A549 (cell line): ENCODE results near the gene SH2D1B. TPM values are rescaled to one million over a fixed set of nuclear protein-coding genes. Genes with fewer than 3 reads are reported as not detected.
A peak's percentile ranks its signal among the peaks of the same experiment; 100 is the strongest.

Source experiments
- ATAC-seq, 2 experiments: fragments of 200-7000 bp in 1 of 2; fragments of >200 bp in 1 of 2; cut with Nextera tagmentation in 1 of 2; cut with Tn5 transposase in 1 of 2; 3 replicates each; pipeline versions ENCODE4 v1.8.0 to v1.9.1; 2018 to 2020; ENCODE audit warnings: mild to moderate bottlenecking in 1 of 2, moderate library complexity in 1 of 2
- CTCF ChIA-PET: fragments of 300-600 bp; sonication (Branson Sonifier 250); formaldehyde crosslinking; extraction: SDS; loops from one replicate; lab custom pipeline; 2021; ENCODE audit warnings: antibody characterized with exemption, inconsistent platforms; lab: Yijun Ruan, JAX
- POLR2A ChIA-PET: fragments of 350-600 bp; formaldehyde crosslinking; extraction: SDS; loops from one replicate; lab custom pipeline; 2021; ENCODE audit warnings: antibody characterized with exemption, inconsistent platforms; lab: Yijun Ruan, JAX
- DNase-seq, 2 experiments: peaks; one replicate each; pipeline versions ENCODE4 v3.0.0 to v3.0.0-alpha.2; 2011 to 2016; ENCODE audit warnings: low read depth in 1 of 2, low spot score in 1 of 2
- FAIRE-seq: peaks from 2 replicates; lab custom pipeline; 2011; peaks lifted over from hg19 to GRCh38; lab: Jason Lieb, UNC
- H3K27ac ChIP-seq, 2 experiments: fragments of >200 bp; sonication (Bioruptor Twin); formaldehyde crosslinking; 3 replicates each; pipeline ENCODE4 v1.5.1; 2016 to 2017
- H3K4me1 ChIP-seq: fragments of >200 bp; sonication (Bioruptor Twin); formaldehyde crosslinking; 3 replicates; pipeline ENCODE4 v1.6.1; 2016
- H3K4me2 ChIP-seq: fragments of >200 bp; sonication (Bioruptor Twin); formaldehyde crosslinking; 3 replicates; pipeline ENCODE4 v1.6.1; 2016
- H3K4me3 ChIP-seq: fragments of >200 bp; sonication (Bioruptor Twin); formaldehyde crosslinking; 3 replicates; pipeline ENCODE4 v1.5.1; 2016
- H3K9me3 ChIP-seq: fragments of >200 bp; sonication (Bioruptor Twin); formaldehyde crosslinking; 3 replicates; pipeline ENCODE4 v1.6.1; 2016
- BCL3 ChIP-seq: fragments of >200 bp; sonication (Bioruptor Twin); formaldehyde crosslinking; IDR thresholded peaks from 3 replicates; pipeline ENCODE4 v1.6.1; 2016
- ESRRA ChIP-seq: fragments of 150-350 bp; IDR thresholded peaks from 2 replicates; pipeline ENCODE4 v1.6.1; 2014; ENCODE audit warnings: mild to moderate bottlenecking, low read length, borderline replicate concordance
- FOSL2 ChIP-seq, 2 experiments: fragments of 450-650 bp in 1 of 2; fragments of >200 bp in 1 of 2; sonication (Bioruptor Twin) in 1 of 2; formaldehyde crosslinking; IDR thresholded peaks; 2 replicates each; pipeline versions ENCODE4 v1.5.0 to v1.6.1; 2016 to 2020; ENCODE audit warnings: mild to moderate bottlenecking in 1 of 2, moderate library complexity in 1 of 2
- GATA3 ChIP-seq: IDR thresholded peaks from 2 replicates; pipeline ENCODE4 v1.6.1; 2012; ENCODE audit warnings: borderline replicate concordance
- HDAC2 ChIP-seq: fragments of 200-600 bp; sonication (generic); IDR thresholded peaks from 2 replicates; pipeline ENCODE4 v1.6.1; 2016
- HOXA7 ChIP-seq: fragments of 250-450 bp; sonication (Bioruptor Pico); IDR thresholded peaks from 2 replicates; pipeline ENCODE4 v1.5.0; 2020; ENCODE audit warnings: mild to moderate bottlenecking, moderate library complexity
- KDM5A ChIP-seq: fragments of 200-600 bp; sonication (generic); IDR thresholded peaks from 2 replicates; pipeline ENCODE4 v1.6.1; 2016; ENCODE audit warnings: antibody characterized with exemption, mild to moderate bottlenecking
- NR3C1 ChIP-seq: fragments of >200 bp; sonication (Bioruptor Twin); formaldehyde crosslinking; IDR thresholded peaks from 3 replicates; pipeline ENCODE4 v1.6.1; 2017
- PBX3 ChIP-seq: IDR thresholded peaks from 2 replicates; pipeline ENCODE4 v1.6.1; 2012
- RAD21 ChIP-seq, 2 experiments: fragments of >200 bp in 1 of 2; sonication (Bioruptor Twin) in 1 of 2; formaldehyde crosslinking in 1 of 2; IDR thresholded peaks in 1 of 2; conservative IDR thresholded peaks in 1 of 2; 2 replicates in 1 of 2; 3 replicates in 1 of 2; pipeline ENCODE4 v1.6.1; 2012 to 2018; ENCODE audit warnings: inconsistent platforms in 1 of 2
- RARB ChIP-seq: fragments of 250-450 bp; sonication (Bioruptor Pico); IDR thresholded peaks from 2 replicates; pipeline ENCODE4 v1.8.0; 2021; ENCODE audit warnings: mild to moderate bottlenecking, moderate library complexity
- RCOR1 ChIP-seq: fragments of 150-350 bp; IDR thresholded peaks from 2 replicates; pipeline ENCODE4 v1.6.1; 2014; ENCODE audit warnings: antibody characterized with exemption, low read length, low read depth
- REST ChIP-seq: fragments of 200-600 bp; sonication (generic); IDR thresholded peaks from 2 replicates; pipeline ENCODE4 v1.6.1; 2016; ENCODE audit warnings: antibody characterized with exemption, mild to moderate bottlenecking, moderate library complexity
- TFCP2L1 ChIP-seq: fragments of 250-450 bp; sonication (Bioruptor Pico); IDR thresholded peaks from 2 replicates; pipeline ENCODE4 v1.5.0; 2021; ENCODE audit warnings: mild to moderate bottlenecking
- ZNF302 ChIP-seq: fragments of 250-450 bp; sonication (Bioruptor Pico); IDR thresholded peaks from 2 replicates; pipeline ENCODE4 v1.9.0; 2021; ENCODE audit warnings: inconsistent platforms, mild to moderate bottlenecking, moderate library complexity
- WGBS: methylation state at CpG from one replicate; pipeline ENCODE4 v1.1.6; 2017; ENCODE audit errors: missing lambda C conversion rate; 5-methylcytosine and 5-hydroxymethylcytosine counted together
- polyA plus RNA-seq, 4 experiments: library from polyadenylated mRNA; depleted of rRNA in 3 of 4; stranded (reverse); fragments of >200 nt; fragmentation: RNase III in 1 of 4; extraction: RNeasy Plus Mini Kit Qiagen cat#74134 plus additional on column Dnase treatment in 1 of 4; gene quantifications; 2 replicates in 3 of 4; 3 replicates in 1 of 4; pipeline ENCODE4 v1.2.3, GENCODE V29; 2011 to 2017

SH2D1B gene
- polyA plus RNA-seq, 2 of the 4 experiments (the other 2 are of a cell fraction), result 0.04 TPM; not detected in 1

GRCh38 chr1:162388083-162388594 is 23.8 kb downstream of the SH2D1B start:
- POLR2A ChIA-PET, result no interaction called here
- CTCF ChIA-PET, result interaction anchor here (0.9 to 5.9 kb wide), 2 partner anchors 6 to 332 kb away, joined by 3 to 35 read pairs; partner anchors contain the start of gene C1orf226
- no peak for TF ChIP-seq RAD21 (conservative IDR thresholded peaks at IDR 0.05 in 1 of 2, IDR thresholded peaks at IDR 0.05 in 1 of 2)
- ATAC-seq, result no peak
- WGBS, result 81% methylated on average over 8 of the region's 8 CpGs
- Histone ChIP-seq H3K4me2 (no peak overlapping the region), H3K4me3 (no peak overlapping the region), H3K9me3 (no peaks in the 10 kb centered on the region), H3K4me1 (no peaks in the 10 kb centered on the region), H3K27ac (peak overlapping the region in 1 of 2 experiments; percentile 21; a peak in 1 of 6 replicates)
- no peak for FAIRE-seq
- no peak for DNase-seq

GRCh38 chr1:162387226-162388082 is 24.5 kb downstream of the SH2D1B start:
- no peak overlapping the region for H3K4me3 ChIP-seq
- ChIA-PET CTCF (interaction anchor here (0.9 to 1.0 kb wide), 2 partner anchors 10 to 331 kb away, joined by 3 read pairs; no protein-coding TSS in a partner anchor), POLR2A (no interaction called here)
- ATAC-seq (no peak), DNase-seq (no peak), FAIRE-seq (no peak)
- TF ChIP-seq ZNF302, result no peak
- TF ChIP-seq RCOR1, result no peak
- no peak for TF ChIP-seq REST
- no peak for TF ChIP-seq GATA3
- TF ChIP-seq HDAC2, result no peak
- TF ChIP-seq ESRRA, result no peak
- no peak for TF ChIP-seq RARB (CRISPR knock-in tag)
- TF ChIP-seq KDM5A, result no peak
- no peak for TF ChIP-seq NR3C1
- TF ChIP-seq PBX3, result no peak
- TF ChIP-seq HOXA7 (CRISPR knock-in tag), result no peak
- TF ChIP-seq BCL3, result no peak
- no peak for TF ChIP-seq TFCP2L1 (CRISPR knock-in tag)
- no peak for TF ChIP-seq FOSL2 (IDR thresholded peaks at IDR 0.05)
- TF ChIP-seq FOSL2 (CRISPR knock-in tag; IDR thresholded peaks at IDR 0.05), result no peak
- H3K4me2 ChIP-seq, result no peak overlapping the region
- no peaks in the 10 kb centered on the region for H3K9me3 ChIP-seq
- peaks cover 3% of the 10 kb centered on the region; the same call in 2 of the 3 replicates for H3K4me1 ChIP-seq
- no peak overlapping the region; a peak in 1 of 6 replicates for H3K27ac ChIP-seq
- 81% methylated on average over 20 of the region's 20 CpGs for WGBS
